ENCODE measurements around the gene FHAD1.

Gene FHAD1

DNA sequence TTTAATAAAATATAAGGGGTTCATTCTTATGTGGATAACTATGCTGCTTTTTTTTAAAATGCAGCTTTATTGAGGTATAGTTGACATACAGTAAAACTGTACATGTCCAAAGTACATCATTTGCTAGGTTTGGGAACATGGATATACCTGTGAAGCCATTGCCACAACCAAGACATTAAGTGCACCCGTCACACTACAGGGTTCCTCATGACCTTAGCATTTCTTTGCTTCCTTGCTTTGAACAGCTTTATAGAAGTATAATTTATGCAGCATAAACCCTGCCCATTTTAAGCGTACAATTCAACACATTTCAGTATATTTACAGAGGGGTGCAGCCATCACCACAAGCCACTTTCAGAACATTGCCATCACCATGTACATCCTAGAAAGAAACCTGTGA, 26.3 kb downstream of the FHAD1 start:
- no peak overlapping the region for H3K9ac ChIP-seq (ENCODE audit: low read depth, low read length)
- H3K4me3 ChIP-seq (ENCODE audit: low read depth, low read length): no peak overlapping the region
- no peaks in the 10 kb centered on the region for H3K9me3 ChIP-seq (ENCODE audit: control insufficient read depth, insufficient read depth, low read length)
- no peaks in the 10 kb centered on the region for H3K36me3 ChIP-seq (ENCODE audit: control insufficient read depth, insufficient read depth, low read length)
- peaks cover 3% of the 10 kb centered on the region for H3K27me3 ChIP-seq (ENCODE audit: control insufficient read depth, insufficient read depth, low read length)
- no peaks in the 10 kb centered on the region for H3K4me1 ChIP-seq (ENCODE audit: control insufficient read depth, insufficient read depth, low read length)

DNA sequence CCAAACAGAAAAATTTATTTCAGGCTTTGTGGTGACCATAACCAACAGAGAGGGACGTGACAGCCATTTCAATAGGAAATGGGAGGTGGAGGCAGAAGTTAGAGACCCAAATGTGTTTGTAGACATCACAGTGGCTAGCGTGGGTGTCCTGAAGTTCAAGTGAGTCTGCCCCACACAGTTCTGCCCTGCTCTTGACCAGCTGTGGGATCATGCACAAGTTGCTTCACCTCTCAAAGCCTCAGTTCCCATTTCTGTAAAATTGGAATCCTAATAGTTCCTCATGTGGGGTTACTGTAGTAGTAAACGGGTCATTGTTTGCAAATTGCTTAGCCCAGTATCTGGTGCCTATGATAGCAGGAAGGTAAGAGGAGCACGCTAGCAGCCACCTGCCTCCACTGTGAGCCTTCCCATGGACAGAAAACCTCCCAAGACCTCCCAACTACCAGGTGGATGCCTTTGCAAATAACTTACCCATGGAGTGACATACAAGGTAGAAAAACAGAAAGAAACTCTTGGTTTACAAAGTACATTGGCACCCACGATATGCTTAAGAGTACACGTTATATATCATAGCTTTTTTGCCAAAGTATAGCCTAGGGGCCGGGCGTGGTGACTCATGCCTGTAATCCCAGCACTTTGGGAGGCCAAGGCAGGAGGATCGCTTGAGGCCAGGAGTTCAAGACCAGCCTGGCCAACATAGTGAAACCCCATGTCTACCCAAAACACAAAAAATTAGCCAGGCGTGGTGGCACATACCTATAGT, 29.1 kb downstream of the FHAD1 start:
- H3K9me3 ChIP-seq (ENCODE audit: control insufficient read depth, insufficient read depth, low read length): no peaks in the 10 kb centered on the region

DNA sequence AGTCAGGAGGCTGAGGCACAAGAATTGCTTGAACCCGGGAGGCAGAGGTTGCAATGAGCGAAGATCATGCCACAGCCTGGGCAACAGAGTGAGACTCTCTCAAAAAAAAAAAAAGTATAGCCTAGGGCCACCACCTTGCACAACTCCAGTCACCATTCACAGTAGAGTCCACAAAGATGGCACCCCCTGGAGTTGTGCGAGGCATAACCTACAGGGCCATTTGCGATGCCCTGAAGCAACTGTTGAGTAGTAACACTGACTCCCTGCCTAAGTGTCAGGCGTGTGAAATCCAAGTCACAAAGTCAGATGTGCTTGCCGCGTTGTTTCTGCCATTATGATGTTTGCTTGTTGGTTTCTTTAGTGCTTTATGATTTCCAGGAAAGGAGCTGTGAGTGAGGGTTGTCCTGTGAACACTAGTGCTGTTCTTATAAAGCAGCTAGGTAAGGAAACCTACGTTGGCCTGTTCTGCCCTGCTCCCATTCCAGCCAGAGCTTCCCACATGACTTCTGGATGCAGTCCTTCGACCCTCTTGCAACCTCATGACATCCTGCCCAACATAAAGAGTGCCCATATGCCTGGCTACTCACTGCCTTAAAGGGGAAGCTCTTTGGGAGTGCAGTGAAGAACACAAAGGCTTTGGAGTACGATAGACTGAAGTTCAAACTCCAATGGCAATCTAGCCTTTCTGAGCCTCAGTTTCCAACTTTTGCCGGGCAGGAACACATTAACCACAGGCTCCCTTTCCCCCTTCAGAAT, 29.8 kb downstream of the FHAD1 start:
- Histone ChIP-seq H3K9ac (ENCODE audit: low read depth, low read length) (no peak overlapping the region), H3K4me1 (ENCODE audit: control insufficient read depth, insufficient read depth, low read length) (no peaks in the 10 kb centered on the region), H3K4me3 (ENCODE audit: low read depth, low read length) (no peak overlapping the region), H3K36me3 (ENCODE audit: control insufficient read depth, insufficient read depth, low read length) (no peaks in the 10 kb centered on the region), H3K27me3 (ENCODE audit: control insufficient read depth, insufficient read depth, low read length) (peaks cover 2% of the 10 kb centered on the region), H3K9me3 (ENCODE audit: control insufficient read depth, insufficient read depth, low read length) (no peaks in the 10 kb centered on the region)

More for the DNA sequence above, 29.1 kb downstream of the FHAD1 start:
- Histone ChIP-seq H3K4me3 (ENCODE audit: low read depth, low read length) (no peak overlapping the region), H3K27me3 (ENCODE audit: control insufficient read depth, insufficient read depth, low read length) (peaks cover 3% of the 10 kb centered on the region), H3K36me3 (ENCODE audit: control insufficient read depth, insufficient read depth, low read length) (no peaks in the 10 kb centered on the region), H3K4me1 (ENCODE audit: control insufficient read depth, insufficient read depth, low read length) (no peaks in the 10 kb centered on the region), H3K9ac (ENCODE audit: low read depth, low read length) (no peak overlapping the region)

DNA sequence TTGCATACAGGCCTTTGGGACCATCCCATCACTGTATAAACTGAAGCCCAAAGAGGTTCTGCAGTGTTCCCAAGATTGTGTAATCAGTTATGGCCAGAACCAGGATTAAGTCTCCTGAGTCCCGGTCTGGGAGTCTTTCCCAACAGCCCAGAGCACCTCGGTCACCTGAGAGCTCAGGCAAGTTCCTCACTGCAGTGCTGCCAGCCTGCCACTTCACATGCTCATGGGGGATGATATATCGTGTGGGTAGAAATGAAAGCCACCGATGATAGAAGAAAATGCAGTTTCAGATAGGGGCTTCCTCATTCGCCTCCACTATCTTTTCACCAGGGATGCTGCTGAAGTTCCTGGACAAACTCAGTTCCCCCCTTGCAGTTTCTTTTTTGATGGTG, 30.4 kb downstream of the FHAD1 start:
- H3K27me3 ChIP-seq (ENCODE audit: control insufficient read depth, insufficient read depth, low read length): no peaks in the 10 kb centered on the region
- no peaks in the 10 kb centered on the region for H3K9me3 ChIP-seq (ENCODE audit: control insufficient read depth, insufficient read depth, low read length)
- H3K36me3 ChIP-seq (ENCODE audit: control insufficient read depth, insufficient read depth, low read length): no peaks in the 10 kb centered on the region
- no peak overlapping the region for H3K9ac ChIP-seq (ENCODE audit: low read depth, low read length)
- no peak overlapping the region for H3K4me3 ChIP-seq (ENCODE audit: low read depth, low read length)
- H3K4me1 ChIP-seq (ENCODE audit: control insufficient read depth, insufficient read depth, low read length): no peaks in the 10 kb centered on the region

DNA sequence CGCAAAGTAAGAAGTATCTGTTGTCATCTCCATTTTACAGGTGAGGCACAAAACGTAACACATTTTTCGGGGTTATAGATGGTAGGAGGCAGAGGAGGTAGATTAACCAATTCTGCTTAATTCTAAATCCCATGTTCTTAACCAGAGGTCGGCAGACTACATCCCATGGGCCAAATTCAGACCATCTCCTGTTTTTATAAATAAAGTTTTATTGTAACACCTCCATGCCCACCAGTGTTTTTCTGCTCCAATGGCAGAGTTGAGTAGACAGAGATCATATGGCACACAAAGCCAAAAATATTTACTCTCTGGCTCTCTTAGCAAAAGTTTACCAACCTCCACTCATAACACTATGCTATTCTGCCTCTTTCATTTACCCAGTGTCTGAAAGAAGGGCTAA, 30.9 kb downstream of the FHAD1 start:
- no peaks in the 10 kb centered on the region for H3K4me1 ChIP-seq (ENCODE audit: control insufficient read depth, insufficient read depth, low read length)
- no peaks in the 10 kb centered on the region for H3K27me3 ChIP-seq (ENCODE audit: control insufficient read depth, insufficient read depth, low read length)
- no peaks in the 10 kb centered on the region for H3K9me3 ChIP-seq (ENCODE audit: control insufficient read depth, insufficient read depth, low read length)
- H3K36me3 ChIP-seq (ENCODE audit: control insufficient read depth, insufficient read depth, low read length): no peaks in the 10 kb centered on the region
- H3K4me3 ChIP-seq (ENCODE audit: low read depth, low read length): no peak overlapping the region
- H3K9ac ChIP-seq (ENCODE audit: low read depth, low read length): no peak overlapping the region

DNA sequence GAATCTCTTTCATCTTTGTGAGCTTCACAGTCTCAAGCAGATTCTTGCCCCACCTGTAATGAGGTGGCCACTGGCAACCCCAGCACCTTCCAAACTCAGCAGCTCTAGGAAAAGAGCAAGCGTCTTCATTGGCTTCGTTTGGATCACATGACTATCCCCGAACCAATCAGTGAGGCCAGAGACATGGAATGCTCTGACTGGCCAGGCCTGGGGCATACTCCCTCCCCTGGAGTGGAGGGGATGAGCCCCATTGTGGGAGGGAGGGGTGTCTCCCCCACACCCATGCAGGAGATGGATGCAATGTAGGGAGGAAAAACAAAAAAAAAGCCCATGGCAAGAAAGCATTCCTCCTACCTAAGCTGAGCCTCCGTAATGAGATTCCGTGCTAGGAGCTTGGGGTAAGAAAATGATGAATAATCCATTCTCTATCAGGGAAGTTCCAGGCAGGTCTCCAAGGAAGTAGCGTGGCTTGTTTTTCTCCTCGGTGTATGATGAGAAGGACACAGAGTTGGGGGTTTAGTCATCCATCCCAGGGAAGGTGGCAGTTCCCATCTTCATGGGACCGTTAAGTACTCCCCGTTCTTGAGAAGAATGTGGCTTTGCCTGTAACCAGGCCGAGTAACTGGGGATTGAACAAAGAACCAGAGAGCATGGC, 32.7 kb downstream of the FHAD1 start:
- Histone ChIP-seq H3K4me1 (ENCODE audit: control insufficient read depth, insufficient read depth, low read length) (no peaks in the 10 kb centered on the region), H3K9ac (ENCODE audit: low read depth, low read length) (no peak overlapping the region), H3K4me3 (ENCODE audit: low read depth, low read length) (no peak overlapping the region), H3K27me3 (ENCODE audit: control insufficient read depth, insufficient read depth, low read length) (no peaks in the 10 kb centered on the region), H3K9me3 (ENCODE audit: control insufficient read depth, insufficient read depth, low read length) (no peaks in the 10 kb centered on the region), H3K36me3 (ENCODE audit: control insufficient read depth, insufficient read depth, low read length) (no peaks in the 10 kb centered on the region)

DNA sequence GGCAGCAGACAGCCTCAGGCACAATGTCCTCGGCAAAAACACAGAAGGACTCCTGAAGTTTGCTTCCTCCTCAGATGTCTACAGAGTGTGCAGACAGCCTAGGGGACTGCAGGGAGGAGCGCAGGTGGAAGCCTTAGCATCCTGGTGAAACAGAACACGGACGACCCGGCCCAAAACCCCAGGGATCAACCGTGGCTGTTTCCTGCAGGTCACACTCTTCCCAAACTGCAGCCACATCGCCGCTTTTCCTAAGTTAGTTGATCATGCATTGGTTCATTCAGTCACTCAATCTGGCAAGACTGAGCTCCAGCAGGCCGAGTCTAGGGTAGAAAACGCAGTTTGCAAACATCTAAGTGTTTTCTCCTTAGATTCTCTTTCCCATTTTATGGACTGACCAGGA, 33.4 kb downstream of the FHAD1 start:
- H3K4me1 ChIP-seq (ENCODE audit: control insufficient read depth, insufficient read depth, low read length): no peaks in the 10 kb centered on the region
- no peaks in the 10 kb centered on the region for H3K27me3 ChIP-seq (ENCODE audit: control insufficient read depth, insufficient read depth, low read length)
- no peak overlapping the region for H3K4me3 ChIP-seq (ENCODE audit: low read depth, low read length)
- H3K9me3 ChIP-seq (ENCODE audit: control insufficient read depth, insufficient read depth, low read length): no peaks in the 10 kb centered on the region
- no peak overlapping the region for H3K9ac ChIP-seq (ENCODE audit: low read depth, low read length)
- no peaks in the 10 kb centered on the region for H3K36me3 ChIP-seq (ENCODE audit: control insufficient read depth, insufficient read depth, low read length)

DNA sequence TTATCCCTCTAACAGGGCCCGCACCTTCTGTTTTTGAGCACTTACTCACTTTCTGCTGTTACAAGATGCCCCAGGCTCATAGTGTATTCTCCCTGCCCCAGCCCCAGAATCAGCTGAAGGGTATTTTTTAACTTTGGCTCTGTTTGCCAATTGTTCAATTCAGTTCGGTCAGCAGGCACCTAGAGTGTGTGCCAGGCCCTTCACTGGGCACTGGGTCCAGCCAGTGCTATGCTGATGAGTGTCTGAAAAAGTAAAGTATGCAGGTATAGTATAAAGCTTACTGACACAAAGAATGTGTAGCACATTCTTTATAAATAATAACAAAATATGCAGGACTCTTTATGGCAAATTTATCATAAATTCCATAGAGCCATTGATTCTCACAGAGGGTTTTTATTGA, 35.0 kb downstream of the FHAD1 start:
- Histone ChIP-seq H3K9ac (ENCODE audit: low read depth, low read length) (no peak overlapping the region), H3K4me1 (ENCODE audit: control insufficient read depth, insufficient read depth, low read length) (no peaks in the 10 kb centered on the region), H3K4me3 (ENCODE audit: low read depth, low read length) (no peak overlapping the region), H3K27me3 (ENCODE audit: control insufficient read depth, insufficient read depth, low read length) (no peaks in the 10 kb centered on the region), H3K36me3 (ENCODE audit: control insufficient read depth, insufficient read depth, low read length) (no peaks in the 10 kb centered on the region), H3K9me3 (ENCODE audit: control insufficient read depth, insufficient read depth, low read length) (no peaks in the 10 kb centered on the region)

DNA sequence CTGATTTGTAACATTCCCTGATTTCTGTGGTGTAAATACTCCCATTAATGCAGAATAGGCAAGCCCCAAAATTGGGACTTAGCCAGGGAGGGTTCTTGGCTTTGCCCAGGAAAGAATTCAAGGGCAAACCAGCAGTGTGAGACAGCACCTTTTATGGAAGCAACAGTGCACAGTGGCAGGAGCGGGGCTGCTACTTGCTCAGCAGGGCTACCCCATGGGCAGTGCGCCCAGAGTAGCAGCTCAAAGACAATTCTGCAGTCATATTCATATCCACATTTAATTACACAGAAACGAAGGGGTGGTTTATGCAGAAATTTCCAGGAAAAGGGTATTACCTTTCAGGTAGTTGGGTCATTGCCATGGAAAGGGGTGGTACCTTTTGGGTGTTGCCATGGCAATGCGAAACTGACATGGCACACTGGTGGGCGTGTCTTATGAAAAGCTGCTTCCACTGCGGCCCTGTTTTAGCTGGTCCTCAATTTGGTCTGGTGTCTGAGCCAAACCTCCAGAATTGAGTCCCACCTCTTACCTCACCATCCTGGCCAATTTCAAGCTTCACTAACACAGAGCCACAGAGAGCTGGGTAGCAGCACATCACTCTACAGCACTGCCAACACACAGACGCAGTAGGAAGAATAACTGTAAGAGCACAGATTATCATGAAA, 35.9 kb downstream of the FHAD1 start:
- H3K9ac ChIP-seq (ENCODE audit: low read depth, low read length): no peak overlapping the region
- no peak overlapping the region for H3K4me3 ChIP-seq (ENCODE audit: low read depth, low read length)
- no peaks in the 10 kb centered on the region for H3K9me3 ChIP-seq (ENCODE audit: control insufficient read depth, insufficient read depth, low read length)
- no peaks in the 10 kb centered on the region for H3K36me3 ChIP-seq (ENCODE audit: control insufficient read depth, insufficient read depth, low read length)
- H3K27me3 ChIP-seq (ENCODE audit: control insufficient read depth, insufficient read depth, low read length): no peaks in the 10 kb centered on the region
- no peaks in the 10 kb centered on the region for H3K4me1 ChIP-seq (ENCODE audit: control insufficient read depth, insufficient read depth, low read length)

DNA sequence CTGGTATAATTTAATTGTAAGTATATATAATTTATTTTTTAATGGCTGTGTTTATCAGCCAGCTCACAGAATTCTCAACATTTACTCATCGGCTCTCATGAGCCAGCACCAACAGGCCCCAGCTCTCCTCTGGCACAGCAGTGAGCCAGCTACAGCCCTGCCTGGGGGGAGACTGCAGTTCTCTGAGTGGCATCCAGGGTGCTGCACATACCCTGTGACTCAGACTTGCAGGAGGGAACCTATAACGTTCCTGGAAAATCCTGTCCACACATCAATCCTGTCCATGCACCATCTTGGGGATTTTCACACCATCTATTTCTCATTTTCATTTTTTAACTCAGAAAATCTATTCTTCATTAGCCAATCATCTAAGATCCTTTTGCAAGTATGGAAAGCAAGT, 36.5 kb downstream of the FHAD1 start:
- Histone ChIP-seq H3K9ac (ENCODE audit: low read depth, low read length) (no peak overlapping the region), H3K9me3 (ENCODE audit: control insufficient read depth, insufficient read depth, low read length) (no peaks in the 10 kb centered on the region), H3K36me3 (ENCODE audit: control insufficient read depth, insufficient read depth, low read length) (no peaks in the 10 kb centered on the region), H3K4me1 (ENCODE audit: control insufficient read depth, insufficient read depth, low read length) (no peaks in the 10 kb centered on the region), H3K4me3 (ENCODE audit: low read depth, low read length) (no peak overlapping the region), H3K27me3 (ENCODE audit: control insufficient read depth, insufficient read depth, low read length) (no peaks in the 10 kb centered on the region)

DNA sequence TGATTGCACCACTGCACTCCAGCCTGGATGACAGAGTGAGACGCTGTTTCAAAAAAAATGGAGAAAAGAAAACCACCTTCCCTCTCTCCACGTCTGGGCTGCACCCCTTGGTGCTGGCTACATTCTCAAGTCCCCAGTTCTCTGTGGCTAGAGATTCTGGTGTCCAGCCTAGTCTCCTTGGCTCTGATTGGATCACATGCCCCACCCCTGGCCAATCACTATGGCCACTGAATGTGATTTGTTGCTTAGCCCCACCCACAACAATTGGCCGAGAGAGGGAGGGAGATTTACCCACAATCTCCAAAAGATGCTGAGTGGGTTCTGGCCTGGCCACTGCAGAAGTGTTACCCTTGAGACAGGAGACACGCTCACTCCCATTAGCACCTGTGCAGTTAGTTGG, 39.4 kb downstream of the FHAD1 start:
- Histone ChIP-seq H3K36me3 (ENCODE audit: control insufficient read depth, insufficient read depth, low read length) (no peaks in the 10 kb centered on the region), H3K27me3 (ENCODE audit: control insufficient read depth, insufficient read depth, low read length) (no peaks in the 10 kb centered on the region), H3K4me3 (ENCODE audit: low read depth, low read length) (no peak overlapping the region), H3K9ac (ENCODE audit: low read depth, low read length) (no peak overlapping the region), H3K9me3 (ENCODE audit: control insufficient read depth, insufficient read depth, low read length) (no peaks in the 10 kb centered on the region), H3K4me1 (ENCODE audit: control insufficient read depth, insufficient read depth, low read length) (no peaks in the 10 kb centered on the region)
